Measurements from ENCODE around the gene SCO2.

DNA sequence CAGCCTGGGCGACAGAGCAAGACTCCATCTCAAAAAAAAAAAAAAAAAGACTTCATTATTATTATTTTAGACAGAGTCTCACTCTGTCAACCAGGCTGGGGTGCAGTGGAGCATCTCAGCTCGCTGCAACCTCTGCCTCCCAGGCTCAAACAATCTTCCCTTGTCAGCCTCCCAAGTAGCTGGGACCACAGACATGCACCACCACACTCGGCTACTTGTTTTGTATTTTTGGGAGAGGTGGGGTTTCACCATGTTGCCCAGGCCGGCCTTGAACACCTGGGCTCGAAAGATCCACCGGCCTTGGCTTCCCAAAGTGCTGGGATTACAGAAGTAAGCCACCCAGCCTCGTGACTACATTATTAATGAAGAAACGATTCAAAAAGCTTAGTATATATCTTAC is 9.7 kb upstream of the SCO2 start:
- TF ChIP-seq POLR2A (IDR thresholded peaks at IDR 0.05; ENCODE audit: low read depth, low read length) (peak; percentile 30), POLR2AphosphoS5 (IDR thresholded peaks at IDR 0.05; ENCODE audit: low read depth, low read length) (no peak), TAF1 (IDR thresholded peaks at IDR 0.05; ENCODE audit: borderline replicate concordance, low read depth, low read length) (no peak)
